Measurements from ENCODE around the gene MRO.

DNA sequence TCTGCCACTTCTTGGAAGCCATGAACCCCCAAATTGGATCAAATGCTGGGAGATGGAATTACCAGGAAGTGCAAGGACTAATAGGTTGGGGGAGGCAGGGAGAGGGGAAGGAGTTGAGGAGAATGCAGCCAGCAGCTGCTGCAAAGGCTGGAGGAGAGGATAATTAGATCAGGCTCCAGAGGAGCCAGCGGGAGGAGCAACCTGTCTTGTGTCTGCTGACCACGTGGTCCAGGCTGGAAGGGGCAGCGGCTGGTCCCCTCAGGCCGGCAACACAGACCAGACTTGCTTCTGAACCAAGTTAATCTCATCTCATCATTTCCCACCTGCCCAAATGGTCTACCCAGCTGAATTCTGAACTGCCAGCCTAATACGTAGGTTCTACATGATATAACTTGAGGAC is 68.3 kb downstream of the MRO start:
- TF ChIP-seq NR3C1 (IDR thresholded peaks at IDR 0.05) (no peak), RAD21 (conservative IDR thresholded peaks at IDR 0.05 in 1 of 2, IDR thresholded peaks at IDR 0.05 in 1 of 2) (no peak), CHD2 (IDR thresholded peaks at IDR 0.05; ENCODE audit: low read length, partially characterized antibody) (no peak), SMC3 (IDR thresholded peaks at IDR 0.05) (no peak), EHF (CRISPR knock-in tag; IDR thresholded peaks at IDR 0.05) (no peak), CBX8 (IDR thresholded peaks at IDR 0.05) (no peak), ZNF302 (CRISPR knock-in tag; IDR thresholded peaks at IDR 0.05) (no peak), POLR2A (IDR thresholded peaks at IDR 0.05; ENCODE audit: low read length) (no peak), MYC (IDR thresholded peaks at IDR 0.05; ENCODE audit: borderline replicate concordance, low read length) (no peak)
- TF ChIP-seq, protein P1, sequence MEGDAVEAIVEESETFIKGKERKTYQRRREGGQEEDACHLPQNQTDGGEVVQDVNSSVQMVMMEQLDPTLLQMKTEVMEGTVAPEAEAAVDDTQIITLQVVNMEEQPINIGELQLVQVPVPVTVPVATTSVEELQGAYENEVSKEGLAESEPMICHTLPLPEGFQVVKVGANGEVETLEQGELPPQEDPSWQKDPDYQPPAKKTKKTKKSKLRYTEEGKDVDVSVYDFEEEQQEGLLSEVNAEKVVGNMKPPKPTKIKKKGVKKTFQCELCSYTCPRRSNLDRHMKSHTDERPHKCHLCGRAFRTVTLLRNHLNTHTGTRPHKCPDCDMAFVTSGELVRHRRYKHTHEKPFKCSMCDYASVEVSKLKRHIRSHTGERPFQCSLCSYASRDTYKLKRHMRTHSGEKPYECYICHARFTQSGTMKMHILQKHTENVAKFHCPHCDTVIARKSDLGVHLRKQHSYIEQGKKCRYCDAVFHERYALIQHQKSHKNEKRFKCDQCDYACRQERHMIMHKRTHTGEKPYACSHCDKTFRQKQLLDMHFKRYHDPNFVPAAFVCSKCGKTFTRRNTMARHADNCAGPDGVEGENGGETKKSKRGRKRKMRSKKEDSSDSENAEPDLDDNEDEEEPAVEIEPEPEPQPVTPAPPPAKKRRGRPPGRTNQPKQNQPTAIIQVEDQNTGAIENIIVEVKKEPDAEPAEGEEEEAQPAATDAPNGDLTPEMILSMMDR (IDR thresholded peaks at IDR 0.05): no peak
- TF ChIP-seq, protein P2, sequence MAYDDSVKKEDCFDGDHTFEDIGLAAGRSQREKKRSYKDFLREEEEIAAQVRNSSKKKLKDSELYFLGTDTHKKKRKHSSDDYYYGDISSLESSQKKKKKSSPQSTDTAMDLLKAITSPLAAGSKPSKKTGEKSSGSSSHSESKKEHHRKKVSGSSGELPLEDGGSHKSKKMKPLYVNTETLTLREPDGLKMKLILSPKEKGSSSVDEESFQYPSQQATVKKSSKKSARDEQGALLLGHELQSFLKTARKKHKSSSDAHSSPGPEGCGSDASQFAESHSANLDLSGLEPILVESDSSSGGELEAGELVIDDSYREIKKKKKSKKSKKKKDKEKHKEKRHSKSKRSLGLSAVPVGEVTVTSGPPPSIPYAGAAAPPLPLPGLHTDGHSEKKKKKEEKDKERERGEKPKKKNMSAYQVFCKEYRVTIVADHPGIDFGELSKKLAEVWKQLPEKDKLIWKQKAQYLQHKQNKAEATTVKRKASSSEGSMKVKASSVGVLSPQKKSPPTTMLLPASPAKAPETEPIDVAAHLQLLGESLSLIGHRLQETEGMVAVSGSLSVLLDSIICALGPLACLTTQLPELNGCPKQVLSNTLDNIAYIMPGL (CRISPR knock-in tag; IDR thresholded peaks at IDR 0.05; ENCODE audit: borderline replicate concordance): no peak
- TF ChIP-seq, protein P3, sequence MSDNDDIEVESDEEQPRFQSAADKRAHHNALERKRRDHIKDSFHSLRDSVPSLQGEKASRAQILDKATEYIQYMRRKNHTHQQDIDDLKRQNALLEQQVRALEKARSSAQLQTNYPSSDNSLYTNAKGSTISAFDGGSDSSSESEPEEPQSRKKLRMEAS (IDR thresholded peaks at IDR 0.05): no peak

Data from A549 (cell line).